Pancreas (tissue), 10 donors: ENCODE data around the gene SSNA1. TPM values are rescaled to one million over a fixed set of nuclear protein-coding genes. Genes with fewer than 3 reads are reported as not detected.

Source experiments
- ATAC-seq, 4 donors: fragments of 200-7000 bp; cut with Tn5 transposase; one replicate each; pipeline versions ENCODE4 v1.8.0 to v1.9.1; 2020; ENCODE audit warnings: mild to moderate bottlenecking in 4 of 4, moderate library complexity in 4 of 4
- DNase-seq, 6 donors: peaks; one replicate each; pipeline ENCODE4 v3.0.0-alpha.2; 2020
- FAIRE-seq: peaks from 2 replicates; lab custom pipeline; 2012; peaks lifted over from hg19 to GRCh38; lab: Jason Lieb, UNC
- H3K27ac ChIP-seq, 4 donors: fragments of 200-600 bp; sonication (generic); 1 replicate in 3 of 4; 2 replicates in 1 of 4; pipeline versions ENCODE4 v1.5.0 to v1.8.0; 2020
- H3K27me3 ChIP-seq, 4 donors: fragments of 200-600 bp; one replicate each; pipeline ENCODE4 v1.8.0; 2021
- H3K36me3 ChIP-seq, 3 donors: fragments of 200-600 bp; sonication (generic) in 1 of 3; one replicate each; pipeline versions ENCODE4 v1.5.0 to v1.8.0; 2020 to 2021
- H3K4me1 ChIP-seq, 3 donors: fragments of 200-600 bp; one replicate each; pipeline ENCODE4 v1.8.0; 2021
- H3K4me3 ChIP-seq, 4 donors: fragments of 200-600 bp; sonication (generic) in 2 of 4; one replicate each; pipeline versions ENCODE4 v1.5.0 to v1.8.0; 2020 to 2021
- H3K9me3 ChIP-seq, 4 donors: fragments of 200-600 bp; one replicate each; pipeline ENCODE4 v1.8.0; 2021
- CTCF ChIP-seq, 4 donors: fragments of 200-600 bp; sonication (generic) in 3 of 4; IDR thresholded peaks; one replicate each; pipeline versions ENCODE4 v1.5.0 to v1.8.0; 2021; ENCODE audit warnings: antibody characterized with exemption in 4 of 4
- WGBS, 2 donors: extraction: QIAGEN DNeasy Blood & Tissue Kit; methylation state at CpG; one replicate each; pipeline ENCODE4 v1.1.7; 2013; 5-methylcytosine and 5-hydroxymethylcytosine counted together
- intact Hi-C, 3 donors: fragments of 100-400 bp; cut with DNase I; formaldehyde crosslinking; loops; one replicate each; pipeline versions ENCODE4 v1.11.1 to v1.14.2; 2022
- polyA plus RNA-seq, 2 donors: library from polyadenylated mRNA; stranded (reverse); fragments of 200-250 nt; gene quantifications; one replicate each; pipeline ENCODE4 v1.2.3, GENCODE V29; 2013
- total RNA-seq, 6 donors: library from RNA; stranded (reverse); fragmentation: NEBNext Ultra II Directional in 4 of 6; extraction: Animal tissue kit (Norgen Biotek cat#: 25700) in 4 of 6; gene quantifications; one replicate each; pipeline versions ENCODE4 v1.2.1 to v1.2.4, GENCODE V29; 2021 to 2023
- donor health status: healthy with polysubstance abuse.
- donor health status: DM: no; HTN: no; CAD: no; lungs with moderate emphysema.
- donor health status: DM: no; HTN: no; CAD: no.
- donor health status: control.
- donor health status: control.
- donor health status: Bipolar disorder and iron deficiency.
- donor health status: DM: yes; HTN: yes; CAD: no.
- donor health status: DM: no; HTN: no; CAD: no.
- donor health status: DM: no; HTN: no; CAD: no.
- donor health status: DM: yes; HTN: yes; CAD: no.

Gene SSNA1
- total and polyA plus RNA-seq, 8 donors: 30.8 to 81.0 (median 41.1) TPM

GRCh38 chr9:137229903-137230704 lies 41.6 kb downstream of the SSNA1 start:
- no peak for ATAC-seq
- Histone ChIP-seq H3K4me3 (no peak overlapping the region), H3K9me3 (no peaks in the 10 kb centered on the region), H3K36me3 (no peaks in the 10 kb centered on the region), H3K27ac (no peak overlapping the region), H3K27me3 (no peaks in the 10 kb centered on the region), H3K4me1 (peaks cover 5 to 14% (median 10%) of the 10 kb centered on the region in 3 donors)
- FAIRE-seq: no peak
- WGBS, 2 donors: 54 to 69% methylated on average over 27 to 31 of the region's 31 CpGs
- no peak for TF ChIP-seq CTCF (IDR thresholded peaks at IDR 0.05)
- DNase-seq: no peak
- intact Hi-C loops: loop anchor here (5.0 to 10.0 kb wide), 2 partner anchors 113 to 115 kb away; partner anchors contain the start of gene DPP7 (in 1 of the 3)

GRCh38 chr9:137230705-137231371 lies 42.4 kb downstream of the SSNA1 start, which contains the start of gene SLC34A3:
Gene SLC34A3 (plus strand): TSS chr9:137230901. CDS start chr9:137231703, 802 bp downstream.
- 68% methylated on average over 14 of the region's 14 CpGs for WGBS, 2 donors
- no peak for DNase-seq
- ATAC-seq: no peak
- Histone ChIP-seq H3K27ac (no peak within 1 kb of the TSS), H3K4me3 (no peak within 1 kb of the TSS), H3K9me3 (no peaks in the 10 kb centered on the region), H3K36me3 (no peaks in the 10 kb centered on the region), H3K4me1 (peaks cover 5 to 14% (median 10%) of the 10 kb centered on the region in 3 donors), H3K27me3 (no peaks in the 10 kb centered on the region)
- no peak for FAIRE-seq
- intact Hi-C loops: loop anchor here (5.0 to 10.0 kb wide), 2 partner anchors 114 to 116 kb away; partner anchors contain the start of gene DPP7 (in 1 of the 3)
- no peak for TF ChIP-seq CTCF (IDR thresholded peaks at IDR 0.05)

- DNase-seq: no peak
- peaks cover 5 to 14% (median 10%) of the 10 kb centered on the region in 3 donors for H3K4me1 ChIP-seq
- ATAC-seq: no peak
- H3K4me3 ChIP-seq: no peak overlapping the region
- no peak for FAIRE-seq
- H3K27ac ChIP-seq: no peak overlapping the region
- H3K9me3 ChIP-seq: no peaks in the 10 kb centered on the region
- intact Hi-C loops: loop anchor here (5.0 to 10.0 kb wide), 2 partner anchors 114 to 117 kb away; partner anchors contain the start of gene DPP7 (in 1 of the 3)
- WGBS, 2 donors: 82 to 90% methylated on average over 23 of the region's 23 CpGs
- no peak for TF ChIP-seq CTCF (IDR thresholded peaks at IDR 0.05)
- H3K27me3 ChIP-seq: no peaks in the 10 kb centered on the region
- H3K36me3 ChIP-seq: no peaks in the 10 kb centered on the region
These were observed 43.0 kb downstream of the SSNA1 start for GRCh38 chr9:137231372-137232039.

- intact Hi-C loops: loop anchor here (5.0 to 10.0 kb wide), 2 partner anchors 115 to 117 kb away; partner anchors contain the start of gene DPP7 (in 1 of the 3)
- TF ChIP-seq CTCF (IDR thresholded peaks at IDR 0.05): no peak
- no peaks in the 10 kb centered on the region for H3K27me3 ChIP-seq
These were observed 43.6 kb downstream of the SSNA1 start for GRCh38 chr9:137232101-137232500.

More at GRCh38 chr9:137232101-137232500, 43.6 kb downstream of the SSNA1 start:
- H3K4me3 ChIP-seq: no peak overlapping the region
- FAIRE-seq: no peak
- no peaks in the 10 kb centered on the region for H3K36me3 ChIP-seq
- WGBS, 2 donors: 70 to 72% methylated on average over 9 to 10 of the region's 10 CpGs
- no peak overlapping the region for H3K27ac ChIP-seq
- ATAC-seq: no peak
- H3K4me1 ChIP-seq: peaks cover 10 to 13% (median 10%) of the 10 kb centered on the region in 3 donors
- no peaks in the 10 kb centered on the region for H3K9me3 ChIP-seq
- DNase-seq: no peak
